Measurements from ENCODE around the gene PCDH15. TPM values are rescaled to one million over a fixed set of nuclear protein-coding genes. Genes with fewer than 3 reads are reported as not detected.

PCDH15 gene
- polyA plus RNA-seq, 1 of the 3 experiments (the other 2 are of a cell fraction), result 0.03 TPM

GRCh38 chr10:54843085-54843646 is 42.1 kb upstream of the PCDH15 start:
- H3K79me2 ChIP-seq (ENCODE audit: insufficient read depth), result no peaks in the 10 kb centered on the region
- DNase-seq, result no peak
- H3K27me3 ChIP-seq (ENCODE audit: insufficient read depth), result no peaks in the 10 kb centered on the region
- no peaks in the 10 kb centered on the region for H3K9me3 ChIP-seq
- H2AFZ ChIP-seq (ENCODE audit: low read depth), result no peak overlapping the region
- ChIA-PET POLR2A (no interaction called here), CTCF (no interaction called here)
- no peaks in the 10 kb centered on the region for H4K20me1 ChIP-seq (ENCODE audit: insufficient read depth)
- H3K4me1 ChIP-seq (ENCODE audit: control insufficient read depth in 1 of 2, insufficient read depth in 2 of 2, low read depth in 1 of 2, low read length in 1 of 2), result no peaks in the 10 kb centered on the region
- TF ChIP-seq FOXM1 (IDR thresholded peaks at IDR 0.05; ENCODE audit: low read depth) (no peak), POLR2AphosphoS5 (IDR thresholded peaks at IDR 0.05; ENCODE audit: low read depth, low read length) (no peak), TCF12 (IDR thresholded peaks at IDR 0.05) (no peak), PBX3 (IDR thresholded peaks at IDR 0.05) (no peak), EZH2phosphoT487 (IDR thresholded peaks at IDR 0.05; ENCODE audit: borderline replicate concordance, low read depth) (no peak), SIN3A (IDR thresholded peaks at IDR 0.05; ENCODE audit: borderline replicate concordance, low read depth, low read length) (no peak)
- TF ChIP-seq, protein P1, sequence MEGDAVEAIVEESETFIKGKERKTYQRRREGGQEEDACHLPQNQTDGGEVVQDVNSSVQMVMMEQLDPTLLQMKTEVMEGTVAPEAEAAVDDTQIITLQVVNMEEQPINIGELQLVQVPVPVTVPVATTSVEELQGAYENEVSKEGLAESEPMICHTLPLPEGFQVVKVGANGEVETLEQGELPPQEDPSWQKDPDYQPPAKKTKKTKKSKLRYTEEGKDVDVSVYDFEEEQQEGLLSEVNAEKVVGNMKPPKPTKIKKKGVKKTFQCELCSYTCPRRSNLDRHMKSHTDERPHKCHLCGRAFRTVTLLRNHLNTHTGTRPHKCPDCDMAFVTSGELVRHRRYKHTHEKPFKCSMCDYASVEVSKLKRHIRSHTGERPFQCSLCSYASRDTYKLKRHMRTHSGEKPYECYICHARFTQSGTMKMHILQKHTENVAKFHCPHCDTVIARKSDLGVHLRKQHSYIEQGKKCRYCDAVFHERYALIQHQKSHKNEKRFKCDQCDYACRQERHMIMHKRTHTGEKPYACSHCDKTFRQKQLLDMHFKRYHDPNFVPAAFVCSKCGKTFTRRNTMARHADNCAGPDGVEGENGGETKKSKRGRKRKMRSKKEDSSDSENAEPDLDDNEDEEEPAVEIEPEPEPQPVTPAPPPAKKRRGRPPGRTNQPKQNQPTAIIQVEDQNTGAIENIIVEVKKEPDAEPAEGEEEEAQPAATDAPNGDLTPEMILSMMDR (IDR thresholded peaks at IDR 0.05), result no peak
- no peaks in the 10 kb centered on the region for H3K36me3 ChIP-seq (replicated peaks in 1 of 2; ENCODE audit: control insufficient read depth in 1 of 2, insufficient read depth in 2 of 2, low read length in 1 of 2)
- H3K4me3 ChIP-seq (ENCODE audit: low read depth in 2 of 2, low read length in 1 of 2), result no peak overlapping the region
- no peak overlapping the region for H3K4me2 ChIP-seq
- H3K9ac ChIP-seq, result no peak overlapping the region
- peaks cover 3% of the 10 kb centered on the region for H3F3A ChIP-seq (replicated peaks; ENCODE audit: insufficient read depth)
- 30% methylated on average over 5 of the region's 5 CpGs for WGBS (ENCODE audit: low lambda C conversion rate)
- peak overlapping the region in 1 of 2 experiments; percentile 43; a peak in 1 of 4 replicates for H3K27ac ChIP-seq (ENCODE audit: low read depth in 2 of 2, low read length in 1 of 2)
- H3K9me2 ChIP-seq, result peaks cover 2% of the 10 kb centered on the region; the same call in 1 of the 2 replicates

DNA sequence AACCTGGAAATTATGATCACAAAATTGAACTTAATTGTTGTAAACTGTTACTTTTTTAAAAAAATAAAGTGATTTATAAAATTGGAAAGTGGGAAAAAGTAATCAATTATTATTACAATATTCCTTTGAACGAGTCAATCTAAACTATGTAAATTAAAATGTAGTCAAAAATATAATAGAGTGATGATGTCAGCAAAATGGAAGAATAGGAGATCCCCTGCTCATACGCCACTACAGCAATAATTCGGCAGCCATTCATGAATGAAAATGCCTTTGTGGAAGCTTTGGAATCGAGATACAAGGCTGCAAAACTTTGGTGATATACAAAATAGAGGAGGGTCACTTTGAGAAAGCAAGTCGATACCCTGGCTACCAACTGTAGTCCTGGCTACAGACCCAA is 36.4 kb upstream of the PCDH15 start:
- POLR2A ChIA-PET, result no interaction called here
- CTCF ChIA-PET, result no interaction called here
- Histone ChIP-seq H3K9me3 (no peaks in the 10 kb centered on the region), H3F3A (replicated peaks; ENCODE audit: insufficient read depth) (no peaks in the 10 kb centered on the region), H3K4me2 (no peak overlapping the region), H4K20me1 (ENCODE audit: insufficient read depth) (no peaks in the 10 kb centered on the region), H3K27ac (ENCODE audit: low read depth in 2 of 2, low read length in 1 of 2) (no peak overlapping the region), H3K27me3 (ENCODE audit: insufficient read depth) (no peaks in the 10 kb centered on the region), H3K9me2 (peaks cover 2% of the 10 kb centered on the region; the same call in 1 of the 2 replicates), H3K9ac (no peak overlapping the region), H2AFZ (ENCODE audit: low read depth) (no peak overlapping the region), H3K4me3 (ENCODE audit: low read depth in 2 of 2, low read length in 1 of 2) (no peak overlapping the region), H3K4me1 (ENCODE audit: control insufficient read depth in 1 of 2, insufficient read depth in 2 of 2, low read depth in 1 of 2, low read length in 1 of 2) (no peaks in the 10 kb centered on the region), H3K36me3 (replicated peaks in 1 of 2; ENCODE audit: control insufficient read depth in 1 of 2, insufficient read depth in 2 of 2, low read length in 1 of 2) (no peaks in the 10 kb centered on the region), H3K79me2 (ENCODE audit: insufficient read depth) (no peaks in the 10 kb centered on the region)
- WGBS (ENCODE audit: low lambda C conversion rate), result 53% methylated on average over 5 of the region's 5 CpGs
- TF ChIP-seq GABPA (IDR thresholded peaks at IDR 0.05; ENCODE audit: low read depth) (no peak), EP300 (IDR thresholded peaks at IDR 0.05; ENCODE audit: borderline replicate concordance in 1 of 2, low read depth in 1 of 2, low read length in 1 of 2) (no peak)
- DNase-seq, result no peak
